Astrocyte of the cerebellum (primary cell): ENCODE results near the gene ZFYVE9.
"Not testable (repeated sequence)": the region's sequence is repeated elsewhere in the genome, so short reads cannot be mapped to it uniquely, and the experiment has no call there.

Source experiments
- DNase-seq: peaks from one replicate; pipeline ENCODE4 v3.0.0-alpha.2; 2011; ENCODE audit warnings: low read depth
- H3K4me3 ChIP-seq: 2 replicates; pipeline ENCODE4 v1.5.1; 2011; ENCODE audit warnings: mild to moderate bottlenecking, low read depth, low read length, moderate library complexity
- CTCF ChIP-seq: IDR thresholded peaks from 2 replicates; pipeline ENCODE4 v1.5.1; 2012; ENCODE audit warnings: low read length, low read depth, moderate library complexity, mild to moderate bottlenecking; ENCODE audit errors: missing control alignments
- in situ Hi-C: cut with HindIII; loops from 2 replicates; pipeline ENCODE4 v1.10.0; 2017; ENCODE audit warnings: low sequenced_read_pairs

ZFYVE9 gene

GRCh38 chr1:52139817-52140540 is 1.9 kb upstream of the ZFYVE9 start:
- TF ChIP-seq CTCF: no peak
- no peak overlapping the region for H3K4me3 ChIP-seq
- peak; percentile 47 for DNase-seq
- in situ Hi-C loops: no loop called here

- peak overlapping the region; percentile 84 for H3K4me3 ChIP-seq
- no peak for TF ChIP-seq CTCF
- in situ Hi-C loops: no loop called here
- DNase-seq: no peak
Observed at GRCh38 chr1:52140633-52141512, 1.0 kb upstream of the ZFYVE9 start.

- in situ Hi-C loops: no loop called here
- TF ChIP-seq CTCF: no peak
- peak overlapping the region; percentile 84 for H3K4me3 ChIP-seq
- peak; percentile 23 for DNase-seq
Observed at GRCh38 chr1:52142220-52143183, 613 bp downstream of the ZFYVE9 start.

GRCh38 chr1:52145137-52145536 is 3.2 kb downstream of the ZFYVE9 start:
- in situ Hi-C loops: no loop called here
- no peak overlapping the region for H3K4me3 ChIP-seq
- DNase-seq: no peak
- no peak for TF ChIP-seq CTCF

- DNase-seq, H3K4me3 ChIP-seq, in situ Hi-C loops: not testable (repeated sequence)
Observed at GRCh38 chr1:52150445-52150844, 8.6 kb downstream of the ZFYVE9 start.

- in situ Hi-C loops: no loop called here
- H3K4me3 ChIP-seq: no peak overlapping the region
- no peak for TF ChIP-seq CTCF
- DNase-seq: no peak
Observed at GRCh38 chr1:52150946-52151345, 9.1 kb downstream of the ZFYVE9 start.
